T-helper 2 cell treated with Interferon-gamma antibody and Interleukin-4, amounts not matched to agents 100 ng/mL and 5 ng/mL, for 36 hours (primary cell): ENCODE data around the gene MICAL3. TPM values are rescaled to one million over a fixed set of nuclear protein-coding genes. Genes with fewer than 3 reads are reported as not detected.

Experiments used
- intact Hi-C: fragments of 100-400 bp; cut with micrococcal nuclease; formaldehyde crosslinking; loops from one replicate; pipeline ENCODE4 v1.15.1; 2023
- total RNA-seq: library from RNA; stranded (reverse); gene quantifications from 2 replicates; pipeline ENCODE4 v1.2.3, GENCODE V29; 2022

The MICAL3 gene
- total RNA-seq, 1 donor from 2014 or later, result 38.7 TPM

GRCh38 chr22:17845790-17846189, 178.6 kb downstream of the MICAL3 start:
- intact Hi-C loops, result no loop called here

GRCh38 chr22:17845327-17845726, 179.0 kb downstream of the MICAL3 start:
- intact Hi-C loops, result no loop called here

- intact Hi-C loops, result no loop called here
These were observed 180.2 kb downstream of the MICAL3 start for GRCh38 chr22:17844150-17844549.

- intact Hi-C loops, result no loop called here
These were observed 182.0 kb downstream of the MICAL3 start for GRCh38 chr22:17842386-17842785.

GRCh38 chr22:17841836-17842235, 182.5 kb downstream of the MICAL3 start:
- intact Hi-C loops, result no loop called here

GRCh38 chr22:17838180-17838865, 186.0 kb downstream of the MICAL3 start:
- intact Hi-C loops, result no loop called here

- intact Hi-C loops, result no loop called here
These were observed 187.2 kb downstream of the MICAL3 start for GRCh38 chr22:17836992-17837742.

- intact Hi-C loops, result no loop called here
These were observed 189.1 kb downstream of the MICAL3 start for GRCh38 chr22:17835256-17835655.

- intact Hi-C loops, result no loop called here
These were observed 190.9 kb downstream of the MICAL3 start for GRCh38 chr22:17833489-17833888.

- intact Hi-C loops, result no loop called here
These were observed 191.7 kb downstream of the MICAL3 start for GRCh38 chr22:17832665-17833064.

- intact Hi-C loops, result loop anchor here (2.0 kb wide), 1 partner anchor 193 kb away; the partner anchor contains the start of gene MICAL3
These were observed 192.7 kb downstream of the MICAL3 start for GRCh38 chr22:17831501-17832251.

GRCh38 chr22:17830043-17830961, 194.1 kb downstream of the MICAL3 start:
- intact Hi-C loops, result loop anchor here (2.0 kb wide), 1 partner anchor 194 kb away; the partner anchor contains the start of gene MICAL3

GRCh38 chr22:17829695-17830042, 194.7 kb downstream of the MICAL3 start:
- intact Hi-C loops, result loop anchor here (2.0 kb wide), 1 partner anchor 195 kb away; the partner anchor contains the start of gene MICAL3

GRCh38 chr22:17828502-17829080, 195.8 kb downstream of the MICAL3 start:
- intact Hi-C loops, result no loop called here

- intact Hi-C loops, result no loop called here
These were observed 196.9 kb downstream of the MICAL3 start for GRCh38 chr22:17827466-17827865.

GRCh38 chr22:17825876-17826550, 198.3 kb downstream of the MICAL3 start:
- intact Hi-C loops, result no loop called here

- intact Hi-C loops, result no loop called here
These were observed 199.9 kb downstream of the MICAL3 start for GRCh38 chr22:17824457-17824856.

GRCh38 chr22:17823964-17824363, 200.4 kb downstream of the MICAL3 start:
- intact Hi-C loops, result no loop called here

- intact Hi-C loops, result no loop called here
These were observed 201.1 kb downstream of the MICAL3 start for GRCh38 chr22:17823226-17823625.

GRCh38 chr22:17822087-17822486, 202.3 kb downstream of the MICAL3 start:
- intact Hi-C loops, result no loop called here
